ENCODE results near the gene SLC25A45.

Gene SLC25A45

DNA sequence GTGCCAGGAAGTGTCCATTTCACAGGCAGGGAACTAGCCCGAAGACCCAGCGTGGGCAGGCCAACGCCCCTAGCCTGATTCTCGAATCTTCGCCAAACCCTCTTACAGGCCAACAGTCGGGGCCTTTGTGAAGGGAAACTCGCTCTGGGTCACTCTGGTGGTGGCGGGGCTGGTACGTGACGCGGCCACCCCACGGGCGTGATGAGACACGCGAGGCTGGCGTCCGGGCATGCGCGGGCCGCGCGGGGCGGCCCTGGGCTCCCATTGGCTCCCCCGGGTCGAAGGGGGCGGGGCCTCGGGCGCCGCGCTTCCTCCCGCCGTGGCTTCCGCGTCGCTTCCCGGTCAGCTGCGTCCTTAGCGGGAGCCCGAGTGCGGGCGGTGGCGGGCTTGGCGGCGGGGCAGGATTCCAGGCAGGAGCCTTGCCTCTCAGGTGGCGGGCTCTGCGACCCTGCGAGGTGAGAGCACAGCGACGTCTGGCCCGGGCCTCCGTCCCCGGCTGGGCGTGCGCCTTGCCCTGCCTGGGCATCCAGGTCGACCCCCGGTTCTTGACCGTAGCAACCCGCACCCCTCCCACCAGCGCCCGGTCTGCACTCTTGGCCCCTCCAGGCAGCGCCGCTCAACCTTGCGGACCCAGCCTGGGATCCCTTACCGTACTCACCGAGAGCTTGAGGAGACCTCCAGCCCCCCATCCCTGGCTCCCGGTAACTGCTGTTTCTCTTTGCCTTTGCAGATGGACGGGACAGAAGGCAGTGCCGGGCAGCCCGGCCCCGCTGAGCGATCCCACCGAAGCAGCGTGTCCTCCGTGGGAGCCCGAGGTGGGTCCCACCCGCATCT is 4.1 kb upstream of the SLC25A45 start, which contains the start of gene FRMD8:
FRMD8 (plus strand) TSS at position 331 of the 834 bp plus-strand sequence; CDS start at position 731, 400 bp downstream.
- H3K36me3 Mint-ChIP-seq: peaks cover 2% of the 10 kb centered on the region
- H3K4me1 Mint-ChIP-seq: peaks cover 77% of the 10 kb centered on the region
- H3K9me3 Mint-ChIP-seq: no peaks in the 10 kb centered on the region
- peak within 1 kb of the TSS; percentile 99 for H3K27ac Mint-ChIP-seq
- H3K4me3 Mint-ChIP-seq: peak within 1 kb of the TSS; percentile 96
- no peaks in the 10 kb centered on the region for H3K27me3 Mint-ChIP-seq

DNA sequence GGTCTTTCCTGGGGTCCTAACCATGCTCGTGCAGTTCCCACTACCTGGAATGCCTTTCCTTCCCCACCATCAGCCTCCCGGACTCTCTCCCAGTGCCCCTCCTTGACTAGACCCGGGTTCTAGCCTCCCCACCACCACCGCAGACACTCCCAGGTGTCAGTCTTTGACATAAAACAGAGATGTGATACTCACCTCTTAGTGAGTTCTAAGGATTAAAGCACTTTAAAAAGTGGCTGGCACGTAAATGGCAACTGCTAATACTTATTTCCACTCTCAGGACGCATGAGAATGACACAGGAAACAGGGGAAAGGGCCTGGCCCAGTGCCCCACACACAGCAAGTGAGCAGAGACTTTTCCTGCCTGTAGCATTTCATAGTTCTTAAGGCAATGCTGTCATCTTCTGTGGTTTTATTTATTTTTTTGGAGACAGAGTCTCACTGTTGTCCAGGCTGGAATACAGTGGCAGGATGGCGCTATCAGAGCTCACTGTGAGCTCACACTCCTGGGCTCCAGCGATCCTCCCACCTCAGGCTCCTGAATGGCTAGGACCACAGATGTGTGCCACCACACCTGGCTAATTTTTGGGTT is 1.9 kb upstream of the SLC25A45 start:
- H3K36me3 Mint-ChIP-seq: peaks cover 2% of the 10 kb centered on the region
- H3K4me1 Mint-ChIP-seq: peaks cover 70% of the 10 kb centered on the region
- peak overlapping the region; percentile 99 for H3K27ac Mint-ChIP-seq
- peak overlapping the region; percentile 94 for H3K4me3 Mint-ChIP-seq
- no peaks in the 10 kb centered on the region for H3K27me3 Mint-ChIP-seq
- no peaks in the 10 kb centered on the region for H3K9me3 Mint-ChIP-seq

DNA sequence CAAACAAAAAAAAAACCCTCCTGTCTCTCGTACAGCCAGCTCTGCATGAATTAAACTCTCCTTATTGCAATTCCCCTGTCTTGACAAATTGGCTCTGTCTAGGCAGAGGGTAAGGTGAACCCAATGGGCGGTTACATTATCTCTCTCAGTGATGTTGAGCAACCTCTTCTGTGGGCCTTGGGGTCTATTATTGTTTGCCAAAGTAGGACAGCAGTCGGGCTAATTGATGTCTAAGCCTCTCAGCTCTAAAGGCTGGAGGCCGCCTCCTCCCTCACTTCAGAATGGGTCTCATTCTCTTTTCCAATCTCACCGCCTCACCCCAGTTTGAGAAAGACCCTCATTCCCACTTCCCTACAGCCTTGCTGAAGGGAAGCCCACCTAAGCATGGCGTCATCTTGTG is 1.3 kb upstream of the SLC25A45 start:
- H3K4me3 Mint-ChIP-seq: peak overlapping the region; percentile 94
- no peaks in the 10 kb centered on the region for H3K27me3 Mint-ChIP-seq
- no peaks in the 10 kb centered on the region for H3K36me3 Mint-ChIP-seq
- H3K4me1 Mint-ChIP-seq: peaks cover 64% of the 10 kb centered on the region
- peak overlapping the region; percentile 99 for H3K27ac Mint-ChIP-seq
- H3K9me3 Mint-ChIP-seq: no peaks in the 10 kb centered on the region

DNA sequence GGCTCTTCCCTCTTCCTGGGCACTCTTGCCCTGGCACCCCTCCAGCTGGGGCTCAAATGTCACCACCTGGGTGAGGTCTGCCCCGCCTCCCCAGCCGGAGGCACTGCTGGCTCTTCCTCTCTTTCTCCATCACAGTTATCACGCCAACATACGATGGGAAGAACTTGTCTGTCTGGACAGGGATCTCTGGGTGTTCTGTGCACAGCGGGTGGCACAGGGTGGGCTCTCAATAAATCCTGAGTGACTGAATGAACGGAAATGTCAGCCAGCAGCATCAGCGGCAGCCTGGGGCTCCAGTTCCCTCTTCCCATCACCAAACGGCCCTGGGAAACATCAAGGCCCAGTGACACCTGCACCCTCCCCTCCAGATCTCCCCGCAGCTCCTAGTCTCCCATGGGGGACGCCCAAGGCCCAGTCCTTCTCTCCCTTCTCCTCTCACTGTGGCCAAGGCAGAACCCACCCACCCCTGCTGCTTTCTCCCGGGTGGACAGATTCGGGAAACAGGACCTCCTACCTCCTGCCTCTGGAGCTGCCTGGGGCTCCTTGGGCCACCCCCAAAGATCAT is 440 bp upstream of the SLC25A45 start:
- no peaks in the 10 kb centered on the region for H3K36me3 Mint-ChIP-seq
- H3K27me3 Mint-ChIP-seq: no peaks in the 10 kb centered on the region
- peak overlapping the region; percentile 98 for H3K27ac Mint-ChIP-seq
- H3K4me1 Mint-ChIP-seq: peaks cover 55% of the 10 kb centered on the region
- H3K4me3 Mint-ChIP-seq: peak overlapping the region; percentile 94
- no peaks in the 10 kb centered on the region for H3K9me3 Mint-ChIP-seq

DNA sequence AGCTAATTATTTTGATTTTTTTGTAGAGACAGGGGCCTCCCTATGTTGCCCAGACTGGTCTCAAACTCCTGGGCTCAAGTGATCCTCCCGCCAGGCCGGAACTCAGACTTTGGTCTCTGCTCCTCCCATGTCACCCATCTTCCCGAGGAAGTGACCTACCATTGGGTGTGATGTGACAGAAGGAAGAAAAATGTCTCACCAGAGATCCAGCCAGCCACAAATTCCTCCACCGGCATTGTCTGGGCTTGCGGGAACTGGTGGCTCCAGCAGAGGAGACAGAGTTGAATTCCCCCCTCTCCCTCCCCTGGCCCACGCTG is 772 bp downstream of the SLC25A45 start:
- H3K36me3 Mint-ChIP-seq: no peaks in the 10 kb centered on the region
- peaks cover 47% of the 10 kb centered on the region for H3K4me1 Mint-ChIP-seq
- peak overlapping the region; percentile 98 for H3K27ac Mint-ChIP-seq
- H3K27me3 Mint-ChIP-seq: no peaks in the 10 kb centered on the region
- no peaks in the 10 kb centered on the region for H3K9me3 Mint-ChIP-seq
- H3K4me3 Mint-ChIP-seq: peak overlapping the region; percentile 94

DNA sequence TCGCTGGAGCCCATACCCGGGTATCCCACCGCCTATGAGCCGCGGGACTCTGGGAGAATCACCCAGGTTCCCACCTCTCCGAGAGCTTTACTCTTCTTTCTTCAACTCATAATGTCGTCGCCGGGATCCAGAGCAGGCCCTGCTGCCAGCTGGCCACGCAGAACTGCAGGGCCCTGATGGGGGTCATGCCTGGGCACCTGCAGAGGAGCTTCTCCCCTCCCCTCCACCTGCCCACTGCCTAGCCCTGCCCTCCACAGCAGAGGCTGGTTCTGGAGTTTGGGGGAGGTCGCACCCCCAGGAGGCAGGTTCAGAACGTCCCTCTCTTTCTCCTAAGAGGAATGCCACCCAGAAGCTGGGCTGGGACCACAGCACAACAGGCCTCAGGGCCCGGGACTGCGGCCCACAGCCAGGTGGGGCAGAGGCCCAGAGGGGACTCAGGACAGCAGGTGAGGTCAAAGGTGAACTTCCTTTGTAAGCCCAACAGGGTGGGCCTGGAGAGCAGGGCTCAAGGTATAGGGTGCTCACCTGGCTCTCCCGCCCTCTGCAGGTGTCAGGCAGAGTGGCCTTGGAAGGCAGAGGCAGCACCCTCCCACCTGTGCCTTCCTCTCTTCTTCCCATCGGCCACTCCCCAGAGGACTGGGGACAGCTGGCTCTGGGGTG is 1.9 kb downstream of the SLC25A45 start:
- H3K36me3 Mint-ChIP-seq: no peaks in the 10 kb centered on the region
- no peak overlapping the region for H3K27ac Mint-ChIP-seq
- no peaks in the 10 kb centered on the region for H3K9me3 Mint-ChIP-seq
- H3K4me3 Mint-ChIP-seq: peak overlapping the region; percentile 94
- peaks cover 46% of the 10 kb centered on the region for H3K4me1 Mint-ChIP-seq
- H3K27me3 Mint-ChIP-seq: no peaks in the 10 kb centered on the region

DNA sequence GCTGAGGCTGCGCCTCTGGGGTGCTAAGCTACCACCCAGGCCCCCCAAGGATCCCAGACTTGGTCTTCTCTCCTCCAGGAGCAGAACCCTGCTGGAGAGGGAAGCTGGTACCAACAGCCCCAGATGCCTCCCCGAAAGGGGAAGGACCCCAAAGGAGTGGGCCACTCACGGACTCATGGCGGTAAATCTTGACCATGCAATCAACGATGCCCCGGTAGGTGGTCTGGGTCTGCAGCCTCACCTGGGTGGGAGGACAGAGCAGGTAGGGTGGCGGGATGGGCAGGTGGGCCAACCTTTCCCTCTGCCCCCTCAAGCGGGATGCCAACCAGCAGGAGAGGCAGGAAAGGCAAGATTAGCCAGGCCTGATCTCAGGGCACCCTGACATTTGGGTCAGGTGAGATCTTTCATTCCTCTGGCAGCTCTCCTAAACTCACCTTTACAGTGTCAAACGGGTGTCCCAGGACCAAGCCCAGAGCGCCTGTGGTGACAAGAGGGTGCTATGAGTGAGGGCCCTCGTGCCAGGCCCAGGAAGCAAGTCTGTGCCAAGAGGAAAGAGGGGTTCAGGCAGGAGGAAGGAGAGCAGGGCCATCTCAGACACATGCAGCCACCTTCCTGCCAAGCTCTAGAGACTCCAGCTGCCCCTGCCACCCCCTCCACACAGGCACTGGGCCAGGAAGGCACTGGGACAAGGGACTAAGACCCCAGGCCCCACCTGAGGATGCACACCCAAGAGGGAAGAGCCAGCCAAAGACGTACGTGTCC is 2.6 kb downstream of the SLC25A45 start:
- no peaks in the 10 kb centered on the region for H3K9me3 Mint-ChIP-seq
- H3K27ac Mint-ChIP-seq: no peak overlapping the region
- no peaks in the 10 kb centered on the region for H3K36me3 Mint-ChIP-seq
- peak overlapping the region; percentile 11 for H3K4me3 Mint-ChIP-seq
- H3K4me1 Mint-ChIP-seq: peaks cover 39% of the 10 kb centered on the region
- no peaks in the 10 kb centered on the region for H3K27me3 Mint-ChIP-seq

DNA sequence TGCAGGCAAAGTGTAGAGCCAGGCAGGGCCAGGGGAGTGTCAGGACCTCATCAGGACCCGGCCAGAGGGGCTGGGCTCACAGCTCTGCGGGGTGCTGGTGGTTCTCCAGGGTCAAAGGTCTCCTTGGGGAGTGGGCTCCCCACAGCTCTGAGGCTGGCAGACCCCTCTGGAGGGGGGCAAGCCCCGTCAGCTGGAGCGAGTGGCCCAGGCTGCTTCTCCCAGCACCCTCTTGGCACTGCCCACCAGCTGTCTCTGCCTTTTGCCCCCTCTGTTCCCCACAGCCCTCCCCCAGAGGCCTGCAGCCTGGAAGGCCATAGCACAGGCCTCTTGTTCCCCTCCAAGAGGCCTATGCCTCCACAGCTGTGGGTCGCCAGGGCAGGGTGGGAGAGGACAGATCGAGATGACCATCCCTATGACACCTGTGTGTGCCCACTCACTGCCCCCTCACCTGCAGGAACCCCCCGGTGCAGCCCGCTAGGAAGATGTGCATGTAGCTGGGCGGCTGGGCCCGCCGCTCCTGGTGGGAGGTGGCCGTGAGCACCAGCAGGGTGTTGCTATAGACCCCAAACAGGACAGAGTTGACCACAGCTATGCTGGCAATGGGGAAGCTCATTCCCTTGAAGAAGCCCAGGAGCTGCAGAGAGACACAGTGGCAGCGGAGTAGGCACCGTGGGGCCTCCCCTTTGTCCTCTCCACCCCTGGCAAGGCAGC is 3.4 kb downstream of the SLC25A45 start:
- Mint-ChIP-seq H3K27me3 (no peaks in the 10 kb centered on the region), H3K9me3 (no peaks in the 10 kb centered on the region), H3K4me1 (peaks cover 31% of the 10 kb centered on the region), H3K27ac (no peak overlapping the region), H3K36me3 (no peaks in the 10 kb centered on the region), H3K4me3 (no peak overlapping the region)

DNA sequence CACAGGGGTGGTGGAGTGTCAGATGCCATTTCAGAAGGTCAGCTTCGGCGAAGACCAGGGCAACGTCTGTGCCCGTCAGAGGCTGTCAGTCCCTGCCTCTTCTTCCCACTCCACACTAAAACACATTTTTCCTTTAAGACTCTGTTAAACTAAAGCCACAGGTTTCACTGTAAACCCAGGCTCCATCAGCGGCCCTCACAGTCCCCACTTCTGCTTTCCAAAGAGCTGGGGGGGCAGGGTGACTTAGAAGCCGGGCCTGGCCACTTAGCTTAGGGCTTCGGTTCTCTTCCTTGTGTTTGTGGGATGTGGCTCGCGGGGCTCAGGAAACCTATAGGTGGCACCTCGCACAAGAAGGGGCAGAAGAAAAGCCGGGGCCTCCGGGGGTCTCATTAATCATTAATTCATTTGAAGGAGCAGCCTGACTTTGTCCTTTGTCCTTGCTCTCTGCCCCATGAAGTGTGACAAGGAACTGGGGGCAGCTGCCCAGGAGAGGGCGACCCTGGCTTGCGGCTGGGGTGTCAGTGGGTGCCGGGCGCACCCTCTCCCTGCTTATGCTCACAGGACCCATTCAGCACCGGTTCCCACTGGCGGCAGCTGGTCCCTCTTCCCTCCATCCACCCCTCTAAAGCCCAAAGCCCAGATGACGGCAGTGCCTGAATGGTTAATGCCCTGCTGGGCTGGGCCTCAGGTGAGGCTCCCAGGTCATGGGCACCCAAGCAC is 4.1 kb downstream of the SLC25A45 start:
- peaks cover 24% of the 10 kb centered on the region for H3K4me1 Mint-ChIP-seq
- H3K9me3 Mint-ChIP-seq: no peaks in the 10 kb centered on the region
- H3K36me3 Mint-ChIP-seq: no peaks in the 10 kb centered on the region
- no peaks in the 10 kb centered on the region for H3K27me3 Mint-ChIP-seq
- H3K4me3 Mint-ChIP-seq: no peak overlapping the region
- no peak overlapping the region for H3K27ac Mint-ChIP-seq

DNA sequence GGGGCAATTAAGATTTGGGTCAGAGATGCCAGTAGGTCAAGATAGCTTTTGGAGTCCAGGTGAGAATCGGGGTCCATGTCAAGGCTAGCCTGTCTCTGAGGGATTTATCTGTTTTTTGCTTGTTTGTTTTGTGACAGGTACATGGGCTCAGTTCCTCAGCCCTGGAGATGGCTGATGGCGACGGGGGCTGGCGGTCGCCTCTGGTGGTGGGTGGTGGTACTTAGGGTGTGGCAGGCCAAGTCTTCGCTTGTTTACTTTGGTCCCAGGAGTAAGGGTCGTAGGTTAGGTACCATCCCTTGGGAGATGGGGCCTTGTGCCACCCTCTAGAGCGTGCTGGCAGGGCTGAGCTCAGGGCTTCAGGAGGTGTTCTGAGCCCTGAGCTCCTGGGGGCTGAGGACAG is 4.7 kb downstream of the SLC25A45 start:
- no peak overlapping the region for H3K27ac Mint-ChIP-seq
- H3K27me3 Mint-ChIP-seq: no peaks in the 10 kb centered on the region
- H3K4me1 Mint-ChIP-seq: peaks cover 18% of the 10 kb centered on the region
- H3K4me3 Mint-ChIP-seq: no peak overlapping the region
- H3K36me3 Mint-ChIP-seq: no peaks in the 10 kb centered on the region
- no peaks in the 10 kb centered on the region for H3K9me3 Mint-ChIP-seq

DNA sequence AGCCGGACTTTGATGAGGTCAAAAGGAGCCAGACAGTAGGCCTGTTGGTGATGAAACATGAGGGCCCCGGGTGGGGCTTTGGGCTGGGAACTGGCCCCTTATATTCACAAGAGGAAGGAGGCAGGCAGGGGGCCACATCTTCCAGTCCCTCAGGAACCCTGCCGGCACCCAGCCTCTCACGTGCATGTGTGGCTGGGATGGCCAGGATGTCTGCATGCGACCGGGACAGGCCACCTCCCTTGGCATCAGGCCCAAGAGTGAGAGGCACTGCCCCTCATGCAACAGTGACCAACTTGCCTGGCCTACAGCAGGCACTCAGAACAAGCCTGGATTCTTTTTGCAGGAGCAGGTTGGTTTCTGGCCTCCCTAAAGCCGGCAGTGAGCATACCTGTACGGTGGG is 5.4 kb downstream of the SLC25A45 start:
- Mint-ChIP-seq H3K27ac (no peak overlapping the region), H3K4me3 (no peak overlapping the region), H3K36me3 (no peaks in the 10 kb centered on the region), H3K4me1 (peaks cover 11% of the 10 kb centered on the region), H3K27me3 (no peaks in the 10 kb centered on the region), H3K9me3 (no peaks in the 10 kb centered on the region)

DNA sequence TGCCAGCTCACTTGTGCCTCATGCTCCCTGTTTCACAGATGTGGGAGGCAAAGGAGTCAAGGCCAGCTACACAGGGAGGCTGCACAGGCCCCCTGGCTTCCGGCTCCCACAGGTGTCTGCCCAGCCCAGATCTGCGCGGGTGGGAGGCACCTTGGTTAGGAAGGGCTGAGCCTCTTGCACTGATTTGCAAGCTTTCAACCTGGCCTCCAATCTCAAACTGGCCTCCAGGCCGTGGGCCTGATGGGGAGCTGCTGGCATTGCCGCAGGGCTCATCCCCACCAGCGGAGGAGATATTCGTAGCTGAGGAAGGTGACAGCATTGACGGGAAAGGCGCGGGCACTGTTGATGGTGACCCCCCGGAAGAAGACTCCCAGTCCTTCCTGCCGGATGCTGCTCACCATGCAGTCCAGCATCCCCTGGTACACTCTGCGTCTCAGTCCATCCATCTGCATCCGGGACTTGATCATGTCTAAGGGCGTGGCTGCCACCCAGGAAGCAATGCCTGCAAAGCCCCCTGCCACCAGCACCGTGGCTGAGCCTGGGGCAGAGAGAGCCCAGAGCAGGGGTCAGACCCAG is 6.2 kb downstream of the SLC25A45 start:
- H3K4me1 Mint-ChIP-seq: peaks cover 3% of the 10 kb centered on the region
- no peaks in the 10 kb centered on the region for H3K36me3 Mint-ChIP-seq
- no peak overlapping the region for H3K27ac Mint-ChIP-seq

DNA sequence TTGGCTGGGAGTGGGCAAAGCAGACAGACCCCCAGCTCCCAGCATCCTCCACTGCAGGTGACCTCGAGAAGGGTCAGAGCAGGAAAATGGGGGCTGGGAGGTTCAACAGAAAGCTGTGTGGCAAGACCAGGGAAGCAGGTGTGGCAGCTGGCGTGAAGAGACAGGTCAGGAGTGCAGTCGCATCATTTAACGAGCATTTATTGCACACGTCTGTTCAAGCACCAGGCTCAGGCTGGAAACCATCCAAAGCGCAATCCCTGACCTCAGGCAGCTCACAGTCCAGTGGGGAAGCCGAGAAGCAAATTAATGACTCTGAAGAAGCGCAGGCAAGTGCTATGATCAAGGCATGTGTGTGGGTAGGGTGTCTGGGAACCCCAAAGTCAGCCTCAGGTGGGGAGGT is 7.4 kb downstream of the SLC25A45 start:
- Mint-ChIP-seq H3K4me1 (no peaks in the 10 kb centered on the region), H3K27me3 (no peaks in the 10 kb centered on the region), H3K9me3 (no peaks in the 10 kb centered on the region), H3K27ac (no peak overlapping the region), H3K36me3 (no peaks in the 10 kb centered on the region), H3K4me3 (no peak overlapping the region)

More for the DNA sequence above, 6.2 kb downstream of the SLC25A45 start:
- no peak overlapping the region for H3K4me3 Mint-ChIP-seq
- no peaks in the 10 kb centered on the region for H3K27me3 Mint-ChIP-seq
- no peaks in the 10 kb centered on the region for H3K9me3 Mint-ChIP-seq

Measured in activated naive CD4-positive, alpha-beta T cell treated with anti-CD3 and anti-CD28 coated beads, Interleukin-2, amount 50 U/mL, for 24 hours (primary cell).